Measurements from ENCODE around the gene TTLL12. TPM values are rescaled to one million over a fixed set of nuclear protein-coding genes. Genes with fewer than 3 reads are reported as not detected.
"Not testable (repeated sequence)": the region's sequence is repeated elsewhere in the genome, so short reads cannot be mapped to it uniquely, and the experiment has no call there.

The TTLL12 gene
- total RNA-seq, 1 donor from 2014 or later, result 27.0 TPM

DNA sequence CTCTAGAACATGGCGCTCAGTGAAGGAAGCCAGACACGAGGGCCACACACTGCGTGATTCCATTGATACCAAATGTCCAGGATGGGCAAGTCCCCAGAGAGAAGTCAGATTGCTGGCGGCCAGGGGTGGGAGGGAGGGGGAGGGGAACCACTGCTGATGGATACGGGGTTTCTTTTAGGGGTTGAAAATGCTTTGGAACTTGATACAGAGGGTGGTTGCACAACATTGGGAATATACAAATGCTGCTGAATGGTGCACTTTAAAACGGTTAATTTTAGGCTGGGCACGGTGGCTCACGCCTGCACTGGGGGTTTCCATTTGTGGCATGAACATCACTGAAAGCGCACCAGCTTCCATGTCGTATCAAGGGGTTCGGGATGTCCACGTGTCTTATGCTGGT is 30.5 kb downstream of the TTLL12 start:
- DNase-seq (ENCODE audit: low spot score), result no peak

DNA sequence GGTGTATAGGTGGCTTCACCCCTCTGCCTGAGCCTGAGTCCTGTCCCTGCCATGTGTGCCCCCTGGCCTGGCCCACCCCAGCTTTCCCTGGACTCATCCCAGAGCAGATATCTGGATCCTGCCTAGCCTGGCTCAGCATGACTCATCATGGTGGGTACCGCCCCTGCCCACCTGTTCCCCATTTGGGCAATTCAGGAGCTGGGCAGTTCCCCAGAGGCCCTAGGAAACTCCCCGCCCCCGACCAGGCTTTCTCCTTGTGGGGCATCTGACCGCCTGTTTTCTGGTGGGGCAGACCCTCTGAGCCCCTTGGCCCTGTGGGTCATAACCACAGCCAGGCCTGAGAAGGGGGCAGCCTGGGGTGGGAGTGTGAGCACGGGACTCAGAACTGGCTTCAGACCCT is 31.1 kb downstream of the TTLL12 start:
- no peak for DNase-seq (ENCODE audit: low spot score)

DNA sequence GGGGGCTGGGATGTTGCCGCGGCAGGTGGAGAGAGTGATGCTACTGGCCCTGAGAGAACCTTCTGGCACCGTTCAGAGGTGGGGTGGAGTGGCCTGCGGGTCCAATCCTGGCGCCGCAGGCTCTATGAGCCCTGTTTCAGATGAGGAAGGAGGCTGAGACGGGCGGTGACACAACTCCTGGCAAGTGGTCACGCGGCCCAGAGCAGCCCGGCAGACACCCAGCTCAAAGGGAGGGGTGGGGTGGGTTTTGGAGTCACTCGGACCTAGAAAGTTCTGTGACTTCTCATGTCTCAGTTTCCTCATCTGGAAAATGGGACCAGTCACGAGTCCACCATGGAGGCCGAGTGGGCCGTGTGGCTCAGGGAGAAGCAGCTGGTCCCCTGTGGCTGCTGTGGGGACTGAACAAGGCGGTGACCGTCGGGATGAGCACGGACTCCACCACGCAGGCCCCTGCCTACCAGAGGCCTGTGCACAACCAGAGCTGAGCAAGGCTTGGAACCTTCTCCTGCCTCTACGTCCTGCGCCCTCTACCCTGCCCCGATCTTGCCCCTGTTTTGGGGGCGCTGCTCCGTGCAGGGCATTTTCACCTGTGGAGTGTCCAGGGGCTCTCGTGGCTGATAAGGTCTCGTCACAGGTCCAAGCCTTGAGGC is 31.9 kb downstream of the TTLL12 start:
- no peak for DNase-seq (ENCODE audit: low spot score)

DNA sequence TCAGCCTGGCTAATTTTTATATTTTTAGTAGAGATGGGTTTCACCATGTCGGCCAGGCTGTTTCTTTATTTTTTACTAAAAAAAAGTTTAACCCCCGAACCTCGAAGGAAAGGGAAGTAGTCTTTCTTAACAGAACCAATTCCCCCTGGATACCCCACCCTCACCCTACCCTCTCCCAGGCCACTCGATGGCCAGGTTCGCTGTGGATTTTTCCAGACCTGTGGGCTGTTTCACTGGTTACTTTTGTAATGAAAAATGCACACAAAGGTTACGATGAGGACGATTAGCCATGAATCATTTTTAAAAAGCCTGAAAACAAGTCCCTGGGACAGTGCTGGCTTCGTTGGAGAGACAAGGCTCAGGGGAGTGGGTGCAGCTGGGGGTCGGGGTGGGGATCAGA is 33.0 kb downstream of the TTLL12 start:
- DNase-seq (ENCODE audit: low spot score), result no peak

DNA sequence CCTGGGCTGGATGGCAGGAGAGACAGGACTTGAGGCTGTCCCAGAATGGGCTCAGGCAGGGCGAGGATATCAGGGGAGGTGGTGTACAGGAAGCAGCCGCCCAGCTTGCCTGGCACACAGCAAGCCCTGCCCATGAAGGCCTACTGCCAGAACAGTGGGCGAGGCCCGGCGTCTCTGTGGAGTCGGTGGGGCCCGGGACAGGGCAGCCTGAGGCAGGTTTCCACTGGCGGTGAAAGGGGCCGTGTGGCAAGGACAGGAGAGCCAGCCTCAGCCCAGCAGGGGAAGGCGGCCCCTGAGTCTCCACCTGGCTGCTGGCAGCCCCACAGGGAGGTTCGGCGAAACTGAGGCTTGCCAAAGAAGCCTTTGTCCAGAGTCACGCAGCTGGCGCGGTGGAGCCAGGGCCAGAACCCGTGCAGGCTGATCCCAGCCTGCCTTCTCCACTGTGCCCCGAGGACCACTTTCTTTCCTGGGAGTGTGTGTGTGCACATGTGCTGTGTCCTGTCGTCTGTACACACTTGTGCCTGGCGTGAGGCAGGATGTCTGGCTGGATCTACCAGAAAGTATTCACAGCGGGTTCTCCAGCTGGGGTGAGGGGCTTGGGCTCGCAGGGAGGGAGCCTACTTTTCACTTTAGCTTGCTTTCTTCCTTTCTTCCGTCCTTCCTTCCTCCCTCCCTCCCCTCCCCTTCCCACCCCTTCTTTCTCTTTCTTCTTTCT is 34.4 kb downstream of the TTLL12 start:
- DNase-seq (ENCODE audit: low spot score), result no peak

DNA sequence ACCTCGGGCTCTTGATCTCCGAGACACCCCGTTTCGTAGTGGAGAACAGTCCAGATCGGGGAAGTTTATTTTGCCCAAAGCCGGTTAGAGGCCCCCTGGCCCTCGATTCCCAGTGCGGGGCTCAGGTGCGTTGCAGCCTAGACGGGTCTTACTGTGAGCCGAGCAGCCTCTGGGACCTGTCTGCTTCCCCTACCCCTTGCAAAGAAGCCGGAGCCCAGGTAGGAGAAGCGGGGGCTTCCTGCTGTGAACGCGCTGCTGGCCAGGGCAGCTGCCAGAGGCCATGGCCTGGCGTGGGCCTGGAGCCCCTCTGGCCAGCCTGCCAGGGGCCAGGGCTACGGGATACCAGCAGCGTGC is 35.0 kb downstream of the TTLL12 start:
- DNase-seq (ENCODE audit: low spot score), result no peak

DNA sequence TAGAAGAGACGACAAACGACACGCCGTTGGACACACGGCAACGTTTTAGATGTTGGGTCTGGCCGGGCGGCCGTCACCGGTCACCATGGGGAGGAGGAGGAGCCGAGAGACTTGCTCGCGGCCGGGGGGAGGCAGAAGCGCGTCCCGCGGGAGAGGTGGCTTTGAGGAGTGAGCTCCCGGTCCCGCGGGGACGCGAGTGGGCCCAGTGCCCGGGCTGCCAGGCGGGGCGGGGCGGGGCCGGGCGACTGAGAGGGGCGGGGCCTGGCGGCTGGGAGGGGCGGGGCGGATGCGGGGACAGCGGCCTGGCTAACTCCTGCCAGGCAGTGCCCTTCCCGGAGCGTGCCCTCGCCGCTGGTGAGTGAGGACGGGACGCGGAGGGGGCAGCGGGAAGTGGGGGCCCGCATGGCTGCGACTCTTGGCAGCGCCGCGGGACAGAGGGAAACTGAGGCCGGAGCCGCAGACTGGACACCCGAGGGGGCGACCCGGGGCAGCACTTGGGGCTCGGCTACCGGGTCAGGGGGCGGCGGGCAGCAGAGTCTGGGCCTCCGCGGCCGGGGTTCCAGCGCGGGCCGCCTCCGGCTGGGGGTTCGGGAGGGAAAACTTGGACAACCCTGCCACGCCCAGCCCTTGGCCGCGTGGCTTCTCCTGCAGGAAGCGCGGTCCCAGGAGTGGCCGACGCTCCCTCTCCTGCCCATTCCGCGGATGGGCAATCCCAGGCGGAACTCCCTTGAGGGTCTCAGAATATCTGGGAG is 35.5 kb downstream of the TTLL12 start, which contains the start of gene TSPO:
TSPO (plus strand) TSS at position 309 of the 752 bp plus-strand sequence. CDS start 7,680 bp downstream, outside the sequence.
- DNase-seq (ENCODE audit: low spot score), result peak; percentile 95

DNA sequence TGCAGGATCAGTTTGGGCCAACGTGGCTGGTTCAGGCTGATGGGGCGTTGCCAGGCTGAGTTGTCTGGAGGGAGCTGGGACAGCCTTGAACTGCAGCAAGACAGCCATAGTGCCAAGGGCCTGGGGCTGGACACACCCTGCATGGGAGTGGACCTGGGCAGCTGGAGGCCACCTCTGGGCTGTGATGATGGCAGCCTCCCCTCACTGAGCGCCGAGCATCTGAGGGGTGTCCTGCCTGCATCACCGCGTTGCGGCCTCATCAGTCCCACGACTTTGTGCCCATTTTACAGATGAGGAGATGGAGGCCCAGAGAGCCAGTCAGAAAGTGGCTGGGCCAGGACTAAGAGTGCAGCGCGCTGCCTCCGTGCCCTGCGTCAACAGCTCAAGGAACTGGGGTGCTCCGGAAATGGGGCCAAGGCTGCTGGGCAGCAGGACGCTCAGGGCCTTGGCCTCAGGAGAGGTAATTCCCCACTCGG is 36.2 kb downstream of the TTLL12 start:
- no peak for DNase-seq (ENCODE audit: low spot score)

DNA sequence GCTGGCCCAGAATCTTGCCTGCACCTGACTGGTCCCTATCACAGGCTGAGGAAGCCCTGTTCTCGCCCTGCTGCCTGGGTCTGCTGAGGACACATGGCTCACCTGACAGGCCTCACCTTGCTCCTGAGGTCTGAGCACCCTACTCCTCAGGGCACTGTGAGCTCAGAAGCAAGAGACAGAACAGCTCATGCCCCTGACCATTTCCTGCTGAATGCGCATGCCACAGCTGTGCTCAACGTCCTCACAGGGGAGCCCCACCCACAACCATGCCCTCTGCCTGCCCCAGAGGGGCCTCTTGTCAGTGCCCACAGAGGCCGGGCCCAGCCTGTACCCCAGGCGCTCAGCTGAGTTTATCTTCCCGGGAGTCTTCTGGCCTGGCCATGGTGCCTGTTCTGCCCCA is 38.4 kb downstream of the TTLL12 start:
- DNase-seq (ENCODE audit: low spot score), result no peak

DNA sequence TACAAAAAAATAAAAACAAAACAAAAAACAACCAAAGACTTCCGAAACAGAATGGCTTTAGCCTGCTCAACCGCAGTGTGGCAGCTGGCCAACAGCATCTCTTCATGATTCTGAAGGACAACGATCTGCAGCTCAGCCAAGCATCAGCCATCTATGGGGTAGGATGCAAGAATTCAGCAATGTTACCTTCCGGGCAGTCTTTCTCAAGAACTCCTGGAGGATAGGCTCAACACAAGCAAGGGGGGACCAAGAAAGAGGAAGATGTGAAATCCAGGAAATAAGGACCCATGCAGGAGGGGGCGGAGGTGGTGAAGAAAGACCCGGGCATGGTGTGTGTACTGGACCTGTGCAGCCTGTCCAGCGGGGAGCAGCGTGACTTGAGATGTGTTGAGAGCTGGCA is 39.1 kb downstream of the TTLL12 start:
- DNase-seq (ENCODE audit: low spot score), result no peak

DNA sequence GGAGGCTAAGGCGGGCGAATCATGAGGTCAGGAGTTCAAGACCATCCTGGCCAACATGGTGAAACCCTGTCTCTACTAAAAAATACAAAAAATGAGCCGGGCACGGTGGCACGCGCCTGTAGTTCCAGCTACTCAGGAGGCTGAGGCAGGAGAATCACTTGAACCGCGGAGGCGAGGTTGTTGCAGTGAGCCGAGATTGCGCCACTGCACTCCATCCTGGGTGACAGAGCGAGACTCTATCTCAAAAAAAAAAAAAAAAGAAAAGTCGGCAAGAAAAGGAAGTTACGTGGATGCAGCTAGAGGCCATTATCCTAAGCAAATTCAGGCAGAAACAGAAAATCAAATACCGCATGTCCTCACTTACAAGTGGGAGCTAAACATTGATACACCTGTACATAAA is 40.6 kb downstream of the TTLL12 start:
- DNase-seq (ENCODE audit: low spot score), result not testable (repeated sequence)

DNA sequence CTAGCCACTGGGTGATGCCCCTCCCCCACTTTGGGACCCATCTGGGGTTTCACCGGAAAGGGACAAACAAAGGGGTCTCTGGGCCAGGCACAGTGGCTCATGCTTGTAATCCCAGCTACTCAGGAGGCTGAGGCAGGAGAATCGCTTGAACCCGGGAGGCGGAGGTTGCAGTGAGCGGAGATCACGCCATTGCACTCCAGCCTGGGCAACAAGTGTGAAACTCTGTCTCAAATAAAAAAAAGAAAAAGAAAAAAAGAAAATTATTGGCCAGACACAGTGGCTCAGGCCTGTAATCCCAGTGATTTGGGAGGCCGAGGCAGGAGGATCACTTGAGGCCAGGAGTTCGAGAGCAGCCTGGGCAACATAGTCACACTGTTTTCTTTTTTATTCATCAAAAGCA is 41.6 kb downstream of the TTLL12 start:
- DNase-seq (ENCODE audit: low spot score), result not testable (repeated sequence)

DNA sequence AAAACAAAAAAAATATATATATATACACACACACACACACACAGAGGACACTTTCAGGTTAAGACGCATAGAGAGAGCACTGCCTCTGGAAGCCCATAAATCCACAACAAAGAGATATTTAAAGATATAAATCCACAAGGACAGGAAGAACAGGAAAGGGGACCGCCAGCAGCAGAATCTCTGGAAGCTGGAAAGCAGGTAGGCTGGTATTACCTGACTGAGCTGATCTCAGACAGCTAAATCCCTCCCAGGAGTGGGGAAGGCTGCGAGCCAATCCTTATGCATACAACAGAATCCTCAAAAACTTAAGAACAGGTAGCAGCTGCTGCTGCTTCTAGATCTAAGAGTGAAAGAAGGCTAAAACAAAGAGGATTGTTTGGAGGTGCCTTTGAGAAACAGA is 42.0 kb downstream of the TTLL12 start:
- DNase-seq (ENCODE audit: low spot score), result no peak

DNA sequence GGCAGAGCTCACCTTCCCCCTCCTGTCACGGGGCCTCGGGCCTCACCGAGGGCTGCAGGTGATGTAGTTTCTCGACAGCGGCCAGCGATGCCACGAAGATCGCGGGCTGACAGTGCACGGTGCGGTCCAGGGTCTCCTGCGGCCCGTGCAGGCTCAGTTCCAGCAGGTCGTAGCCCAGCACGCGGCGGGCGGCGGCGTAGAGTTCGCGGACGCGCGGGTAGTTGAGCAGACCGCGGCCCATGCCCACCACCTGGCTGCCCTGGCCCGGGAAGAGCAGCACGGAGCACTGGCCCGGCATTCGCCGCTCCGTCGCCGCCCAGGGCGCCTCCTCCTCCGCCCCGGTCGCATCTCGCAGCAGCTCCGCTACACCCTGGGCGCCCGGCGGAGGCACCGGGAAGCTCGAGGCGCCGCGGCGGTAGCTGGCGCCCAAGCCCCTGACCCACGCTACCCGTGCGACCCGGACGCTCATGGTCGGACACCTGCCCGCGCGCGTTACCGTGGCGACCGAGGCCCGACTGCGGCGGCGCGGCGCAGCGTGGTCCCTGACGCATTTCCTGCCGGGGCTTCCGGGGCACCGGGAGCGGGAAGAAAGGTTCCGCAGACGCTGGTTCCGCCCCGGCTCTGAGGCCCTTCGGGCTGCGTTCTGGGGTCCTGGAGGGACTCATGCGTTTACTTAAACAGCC is 43.9 kb downstream of the TTLL12 start, which contains the start of gene MCAT:
MCAT (minus strand) TSS at position 519 of the 683 bp plus-strand sequence; CDS start at position 469, 50 bp downstream.
- DNase-seq (ENCODE audit: low spot score), result peak; percentile 97

DNA sequence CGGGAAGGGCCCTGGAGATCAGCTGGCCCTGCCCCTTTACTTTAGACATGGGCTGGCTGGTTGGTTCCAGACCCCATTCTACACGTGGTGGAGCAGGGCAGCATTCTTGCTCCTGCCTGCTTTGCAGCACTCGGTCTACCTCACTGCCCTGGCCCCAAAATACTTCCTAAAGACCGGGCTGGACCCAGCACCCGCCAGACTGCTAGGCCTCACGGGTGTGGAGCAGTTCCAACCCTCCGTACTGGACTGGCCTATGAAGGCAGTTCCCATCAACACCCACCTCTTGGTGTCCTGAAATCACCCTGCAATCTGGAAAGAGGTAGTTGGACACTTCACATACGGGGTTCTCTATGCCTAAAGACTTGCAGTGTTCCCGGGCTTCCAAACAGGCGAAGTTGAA is 50.1 kb downstream of the TTLL12 start:
- DNase-seq (ENCODE audit: low spot score), result no peak

DNA sequence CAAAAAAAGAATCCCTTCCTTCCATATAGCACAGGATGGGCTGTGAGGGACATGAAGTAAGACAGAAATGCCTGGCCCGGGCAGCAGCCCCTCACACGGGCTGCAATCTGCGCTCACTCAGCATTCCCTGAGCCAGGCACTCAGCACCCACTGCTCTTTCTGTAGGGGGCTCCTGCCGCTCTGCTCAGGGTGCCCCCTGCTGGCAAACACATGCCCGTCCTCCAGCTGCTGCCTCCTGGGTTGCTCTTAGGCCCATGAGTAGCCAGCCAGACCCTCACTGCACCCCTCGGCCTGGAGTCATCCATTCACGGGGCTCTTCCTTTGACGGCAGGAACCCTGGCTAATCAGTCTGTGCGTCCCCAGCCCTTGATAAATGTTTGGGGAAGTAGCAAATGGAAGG is 50.7 kb downstream of the TTLL12 start:
- DNase-seq (ENCODE audit: low spot score), result no peak

DNA sequence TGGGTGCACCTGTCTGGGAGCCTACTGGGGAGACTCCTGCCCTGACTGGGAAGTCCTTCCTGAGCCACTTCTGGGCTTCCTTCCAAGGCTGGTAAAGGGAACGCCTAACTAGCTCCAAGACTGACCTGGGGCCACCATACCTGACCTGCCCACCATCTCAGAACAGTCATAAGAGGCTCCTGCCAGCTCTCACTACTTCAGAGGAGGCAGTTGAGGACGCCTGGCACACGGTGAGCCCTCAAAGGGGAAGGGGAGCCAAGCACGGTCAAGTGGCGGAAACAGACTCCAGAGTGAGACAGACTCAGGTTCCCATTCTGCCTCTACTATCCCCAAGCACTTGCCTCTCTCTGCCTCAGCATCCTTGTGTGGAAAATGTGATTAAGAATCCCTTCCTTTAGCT is 51.4 kb downstream of the TTLL12 start:
- DNase-seq (ENCODE audit: low spot score), result no peak

DNA sequence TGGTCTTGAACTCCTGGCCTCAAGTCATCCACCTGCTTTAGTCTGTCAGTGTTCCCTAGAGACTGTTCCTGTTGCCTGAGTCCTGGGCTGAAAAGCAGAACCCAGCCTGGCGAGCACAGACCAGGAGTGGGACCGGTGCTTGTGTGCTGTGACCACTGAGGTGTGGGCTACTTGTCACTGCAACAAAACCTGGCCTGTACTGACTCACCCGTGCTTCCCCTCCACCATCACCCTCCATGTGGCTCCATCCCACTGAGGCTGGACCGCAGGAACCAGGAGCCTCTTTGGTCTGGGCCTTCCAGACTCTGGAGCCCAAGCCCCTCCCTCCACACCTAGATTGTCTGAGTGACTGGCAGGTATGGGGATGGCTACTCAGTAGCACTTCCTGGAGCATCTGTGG is 52.4 kb downstream of the TTLL12 start:
- DNase-seq (ENCODE audit: low spot score), result no peak

DNA sequence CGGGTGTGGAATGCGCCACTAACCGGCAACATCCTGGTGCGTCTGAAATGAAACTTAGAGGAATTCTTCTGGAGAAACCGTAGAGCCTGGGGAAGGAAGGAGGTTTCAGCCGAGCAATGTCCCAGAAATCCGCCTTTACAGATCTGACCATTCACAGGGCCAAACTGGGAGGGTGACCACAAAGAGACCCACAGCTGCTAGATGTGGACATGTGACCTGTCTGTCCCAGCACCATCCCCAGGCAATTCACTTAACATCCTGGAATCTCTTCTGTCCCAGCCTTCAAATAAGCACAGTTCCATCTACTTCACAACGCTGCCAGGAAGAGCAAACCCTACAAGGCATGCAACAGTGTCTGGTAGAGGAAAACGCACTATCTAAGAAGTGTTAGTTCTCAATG is 53.5 kb downstream of the TTLL12 start:
- no peak for DNase-seq (ENCODE audit: low spot score)

DNA sequence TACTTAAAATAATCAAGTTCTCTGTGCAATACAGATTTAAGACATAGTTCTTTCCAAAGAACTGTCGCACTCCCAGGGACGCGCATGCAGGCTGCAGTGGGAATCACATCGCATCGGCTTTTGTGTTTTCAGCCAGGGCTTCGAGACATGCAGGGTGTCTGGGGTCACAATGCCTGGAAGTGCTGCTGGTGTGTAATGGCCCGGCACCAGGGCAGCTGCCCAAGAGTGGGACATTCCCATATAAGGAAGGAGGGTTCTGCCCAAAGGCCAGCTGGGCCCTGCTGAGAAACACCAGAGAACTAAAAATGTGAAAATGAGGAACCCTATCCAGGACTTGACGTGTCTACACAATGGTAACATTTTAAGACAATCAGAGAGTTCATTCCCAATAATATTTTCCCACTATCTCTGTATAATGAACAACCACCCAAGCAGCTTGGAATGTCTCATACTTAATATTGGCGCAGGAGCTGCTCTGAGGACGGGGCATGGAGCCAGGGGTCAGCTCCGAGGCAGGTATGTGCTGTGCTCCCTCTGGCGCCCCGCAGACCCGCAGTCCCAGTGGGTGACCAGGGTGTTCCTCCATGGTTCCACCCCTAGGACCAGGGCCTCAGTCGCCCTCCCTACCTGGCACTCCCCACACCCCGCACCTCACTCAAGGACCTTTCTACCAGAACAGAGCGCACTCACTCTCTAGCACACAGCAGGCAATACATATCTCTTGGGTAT is 55.0 kb downstream of the TTLL12 start:
- no peak for DNase-seq (ENCODE audit: low spot score)

Data from mesenteric fat pad (tissue), 1 donor.